SU-DHL-6 (cell line): ENCODE data around the gene CSPG4.

Experiments
- EZH2phosphoT487 ChIP-seq: fragments of 200-600 bp; sonication (generic), shearing (Covaris generic); conservative IDR thresholded peaks from 2 replicates; pipeline ENCODE4 v1.6.1; 2018; ENCODE audit warnings: mild to moderate bottlenecking, antibody characterized with exemption, low read length, moderate library complexity, mixed read lengths
- TF ChIP-seq, protein P1 (sequence below): fragments of 200-600 bp; sonication (generic); IDR thresholded peaks from one replicate; pipeline ENCODE4 v1.5.1; 2017; ENCODE audit warnings: antibody characterized with exemption, mild to moderate bottlenecking, low read length, moderate library complexity; ENCODE audit not compliant: insufficient read depth, poor library complexity, severe bottlenecking

DNA sequence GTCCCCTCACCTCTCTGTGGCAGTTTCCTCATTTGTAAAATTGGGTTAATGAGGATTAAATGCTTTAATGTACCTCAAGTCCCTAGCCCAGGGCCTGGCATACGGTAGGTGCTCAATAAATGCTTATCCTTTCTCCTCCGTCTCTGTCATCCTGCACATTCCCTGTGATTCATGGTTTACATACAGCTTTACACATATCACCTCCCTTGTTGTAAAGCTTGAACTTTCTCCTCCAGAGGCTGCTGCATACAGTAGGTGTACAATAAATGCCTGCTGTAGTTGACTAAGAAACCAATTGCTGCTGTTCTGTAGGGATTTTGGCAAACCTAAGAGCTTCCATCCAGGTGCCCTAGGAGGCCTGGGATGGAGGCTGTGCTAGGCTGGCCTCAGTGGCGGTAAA, 1.5 kb upstream of the CSPG4 start:
- TF ChIP-seq, protein P1, sequence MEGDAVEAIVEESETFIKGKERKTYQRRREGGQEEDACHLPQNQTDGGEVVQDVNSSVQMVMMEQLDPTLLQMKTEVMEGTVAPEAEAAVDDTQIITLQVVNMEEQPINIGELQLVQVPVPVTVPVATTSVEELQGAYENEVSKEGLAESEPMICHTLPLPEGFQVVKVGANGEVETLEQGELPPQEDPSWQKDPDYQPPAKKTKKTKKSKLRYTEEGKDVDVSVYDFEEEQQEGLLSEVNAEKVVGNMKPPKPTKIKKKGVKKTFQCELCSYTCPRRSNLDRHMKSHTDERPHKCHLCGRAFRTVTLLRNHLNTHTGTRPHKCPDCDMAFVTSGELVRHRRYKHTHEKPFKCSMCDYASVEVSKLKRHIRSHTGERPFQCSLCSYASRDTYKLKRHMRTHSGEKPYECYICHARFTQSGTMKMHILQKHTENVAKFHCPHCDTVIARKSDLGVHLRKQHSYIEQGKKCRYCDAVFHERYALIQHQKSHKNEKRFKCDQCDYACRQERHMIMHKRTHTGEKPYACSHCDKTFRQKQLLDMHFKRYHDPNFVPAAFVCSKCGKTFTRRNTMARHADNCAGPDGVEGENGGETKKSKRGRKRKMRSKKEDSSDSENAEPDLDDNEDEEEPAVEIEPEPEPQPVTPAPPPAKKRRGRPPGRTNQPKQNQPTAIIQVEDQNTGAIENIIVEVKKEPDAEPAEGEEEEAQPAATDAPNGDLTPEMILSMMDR = no peak
- TF ChIP-seq EZH2phosphoT487 = no peak
